Mesothelial cell of epicardium (in vitro differentiated cells): Measurements from ENCODE around the gene EZR. TPM values are rescaled to one million over a fixed set of nuclear protein-coding genes. Genes with fewer than 3 reads are reported as not detected.
A peak's percentile ranks its signal among the peaks of the same experiment; 100 is the strongest.
"Not testable (repeated sequence)": the region's sequence is repeated elsewhere in the genome, so short reads cannot be mapped to it uniquely, and the experiment has no call there.

ENCODE experiments used
- DNase-seq, 2 experiments: peaks; one replicate each; pipeline ENCODE4 v3.0.0; 2021; ENCODE audit warnings: low spot score in 2 of 2; ENCODE audit not compliant: unreplicated experiment in 2 of 2
- H3K27ac Mint-ChIP-seq: 2 replicates; pipeline ENCODE4 v1.8.0; 2021; ENCODE audit warnings: mixed read lengths
- H3K27me3 Mint-ChIP-seq: 2 replicates; pipeline ENCODE4 v1.8.0; 2021; ENCODE audit warnings: low read depth, mixed read lengths
- H3K36me3 Mint-ChIP-seq: 2 replicates; pipeline ENCODE4 v1.8.0; 2021; ENCODE audit warnings: mixed read lengths
- H3K4me1 Mint-ChIP-seq: 2 replicates; pipeline ENCODE4 v1.8.0; 2021; ENCODE audit warnings: mixed read lengths
- H3K4me3 Mint-ChIP-seq: 2 replicates; pipeline ENCODE4 v1.8.0; 2021; ENCODE audit warnings: mild to moderate bottlenecking, moderate library complexity, mixed read lengths
- H3K9me3 Mint-ChIP-seq: 2 replicates; pipeline ENCODE4 v1.8.0; 2021; ENCODE audit warnings: mixed read lengths
- CTCF ChIP-seq: fragments of 200-600 bp; sonication (generic); IDR thresholded peaks from one replicate; pipeline ENCODE4 v1.5.0; 2021; ENCODE audit warnings: antibody characterized with exemption; ENCODE audit not compliant: unreplicated experiment
- total RNA-seq: library from RNA; stranded (reverse); gene quantifications from 3 replicates; pipeline ENCODE4 v1.2.1, GENCODE V29; 2021

Gene EZR
- total RNA-seq, 1 donor from 2014 or later, result 195 TPM

GRCh38 chr6:158839796-158840195 is 20.6 kb upstream of the EZR start:
- peak overlapping the region; percentile 79 for H3K27ac Mint-ChIP-seq
- peaks cover 4% of the 10 kb centered on the region for H3K36me3 Mint-ChIP-seq
- no peaks in the 10 kb centered on the region for H3K27me3 Mint-ChIP-seq
- DNase-seq, result no peak
- no peak overlapping the region for H3K4me3 Mint-ChIP-seq
- H3K9me3 Mint-ChIP-seq, result peaks cover 12% of the 10 kb centered on the region
- no peak for TF ChIP-seq CTCF
- H3K4me1 Mint-ChIP-seq, result peaks cover 48% of the 10 kb centered on the region

GRCh38 chr6:158838790-158839189 is 19.6 kb upstream of the EZR start:
- H3K27ac Mint-ChIP-seq, result peak overlapping the region; percentile 93
- DNase-seq, H3K27me3 Mint-ChIP-seq, H3K36me3 Mint-ChIP-seq, H3K4me3 Mint-ChIP-seq: not testable (repeated sequence)
- H3K9me3 Mint-ChIP-seq, result peaks cover 13% of the 10 kb centered on the region
- H3K4me1 Mint-ChIP-seq, result peaks cover 39% of the 10 kb centered on the region

GRCh38 chr6:158837684-158838625 is 18.8 kb upstream of the EZR start:
- peaks cover 36% of the 10 kb centered on the region for H3K4me1 Mint-ChIP-seq
- TF ChIP-seq CTCF, result no peak
- DNase-seq, result no peak
- H3K27ac Mint-ChIP-seq, result peak overlapping the region; percentile 93
- no peak overlapping the region for H3K4me3 Mint-ChIP-seq
- peaks cover 14% of the 10 kb centered on the region for H3K9me3 Mint-ChIP-seq
- no peaks in the 10 kb centered on the region for H3K27me3 Mint-ChIP-seq
- peaks cover 4% of the 10 kb centered on the region for H3K36me3 Mint-ChIP-seq

- H3K27me3 Mint-ChIP-seq, result no peaks in the 10 kb centered on the region
- peaks cover 41% of the 10 kb centered on the region for H3K4me1 Mint-ChIP-seq
- DNase-seq, result no peak
- H3K9me3 Mint-ChIP-seq, result peaks cover 10% of the 10 kb centered on the region
- peaks cover 4% of the 10 kb centered on the region for H3K36me3 Mint-ChIP-seq
- no peak overlapping the region for H3K27ac Mint-ChIP-seq
- TF ChIP-seq CTCF, result no peak
- H3K4me3 Mint-ChIP-seq, result no peak overlapping the region
Observed at GRCh38 chr6:158836625-158837311, 17.6 kb upstream of the EZR start.

GRCh38 chr6:158835616-158836221 is 16.6 kb upstream of the EZR start:
- TF ChIP-seq CTCF, result no peak
- H3K4me3 Mint-ChIP-seq, result peak overlapping the region; percentile 32
- H3K9me3 Mint-ChIP-seq, result peaks cover 6% of the 10 kb centered on the region
- no peaks in the 10 kb centered on the region for H3K27me3 Mint-ChIP-seq
- peaks cover 3% of the 10 kb centered on the region for H3K36me3 Mint-ChIP-seq
- H3K4me1 Mint-ChIP-seq, result peaks cover 44% of the 10 kb centered on the region
- H3K27ac Mint-ChIP-seq, result peak overlapping the region; percentile 68
- DNase-seq, result peak in 1 of 2 experiments; percentile 59
